Left colon (tissue), 2 donors: ENCODE data around the gene AP2A1. TPM values are rescaled to one million over a fixed set of nuclear protein-coding genes. Genes with fewer than 3 reads are reported as not detected.
A peak's percentile ranks its signal among the peaks of the same experiment; 100 is the strongest.

Source experiments
- ATAC-seq: fragments of 200-7000 bp; cut with Tn5 transposase; one replicate; pipeline ENCODE4 v1.9.1; 2020; ENCODE audit warnings: mild to moderate bottlenecking, moderate library complexity
- DNase-seq, 2 donors: peaks; one replicate each; pipeline ENCODE4 v3.0.0-alpha.2; 2020
- intact Hi-C, 2 donors: fragments of 100-400 bp; cut with DNase I in 1 of 2; cut with micrococcal nuclease in 1 of 2; formaldehyde crosslinking; loops; one replicate each; pipeline versions ENCODE4 v1.11.2 to v1.14.0; 2022; cut with DNase I, micrococcal nuclease
- total RNA-seq, 2 donors: library from RNA; stranded (reverse); fragmentation: NEBNext Ultra II Directional; extraction: Animal tissue kit (Norgen Biotek cat#: 25700); gene quantifications; one replicate each; pipeline ENCODE4 v1.2.1, GENCODE V29; 2021
- donor health status: DM: no; HTN: no; CAD: no.
- donor health status: DM: yes; HTN: yes; CAD: no.

AP2A1 gene
- total RNA-seq, 2 donors from 2014 or later: 71.2 to 72.9 TPM

DNA sequence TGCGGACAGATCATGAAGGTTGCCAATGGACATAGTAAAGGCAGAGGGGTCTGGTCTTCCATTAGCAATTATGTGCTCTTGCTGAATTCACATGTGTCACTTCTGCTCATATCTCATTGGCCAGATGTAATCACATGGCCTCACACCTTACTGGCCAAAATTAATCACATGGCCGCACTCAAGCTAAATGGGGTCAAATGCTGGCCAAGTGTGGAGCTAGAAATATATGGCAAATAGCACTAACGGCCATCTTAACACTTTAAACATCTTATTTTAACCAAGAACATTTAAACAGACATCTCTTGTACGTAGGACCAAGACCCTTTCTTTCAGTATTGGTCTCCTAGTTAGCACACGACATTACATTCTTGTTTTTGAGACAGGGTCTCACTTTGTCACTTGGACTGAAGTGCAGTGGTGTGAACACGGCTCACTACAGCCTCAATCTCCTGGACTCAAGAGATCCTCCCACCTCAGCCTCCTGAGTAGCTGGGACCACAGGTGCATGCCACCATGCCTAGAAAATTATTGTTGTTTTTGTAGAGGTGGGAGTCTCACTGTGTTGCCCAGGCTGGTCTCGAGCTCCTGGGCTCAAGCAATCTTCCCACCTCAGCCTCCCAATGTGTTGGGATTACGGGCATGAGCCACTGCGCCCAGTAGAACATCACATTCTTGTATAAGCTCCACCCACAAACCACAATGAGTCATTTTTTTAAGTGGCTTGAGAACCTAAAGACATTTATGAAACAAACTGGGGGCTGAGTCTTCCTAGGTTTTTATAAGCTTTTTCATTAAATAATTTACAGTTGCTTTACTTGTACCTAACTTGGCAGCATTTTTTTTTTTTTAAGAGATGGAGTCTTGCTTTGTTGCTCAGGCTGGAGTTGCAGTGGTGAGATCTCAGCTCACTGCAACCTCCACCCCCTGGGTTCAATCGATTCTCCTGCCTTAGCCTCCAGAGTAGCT lies 81.2 kb downstream of the AP2A1 start:
- intact Hi-C loops: no loop called here
- DNase-seq: no peak
- ATAC-seq: no peak

DNA sequence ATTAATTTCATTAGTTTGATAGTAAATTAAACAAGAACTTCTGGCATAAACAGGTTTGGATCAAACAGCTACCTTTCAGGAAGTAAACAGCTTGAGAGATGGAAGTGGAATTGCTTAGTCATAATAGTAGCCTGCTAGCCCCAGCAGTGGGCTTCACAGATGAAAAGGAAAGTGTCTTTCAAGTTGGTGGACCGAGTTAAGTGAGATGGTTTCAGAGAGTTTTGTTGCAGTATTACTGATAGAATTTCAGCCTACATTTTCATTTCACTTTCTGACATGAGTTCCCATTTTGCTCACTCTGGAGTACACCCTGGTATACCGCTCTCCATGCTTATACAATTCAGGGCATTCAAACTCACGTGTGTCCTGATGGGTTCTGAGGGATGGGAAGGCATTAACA lies 82.1 kb downstream of the AP2A1 start:
- intact Hi-C loops: no loop called here
- DNase-seq: no peak
- ATAC-seq: no peak

DNA sequence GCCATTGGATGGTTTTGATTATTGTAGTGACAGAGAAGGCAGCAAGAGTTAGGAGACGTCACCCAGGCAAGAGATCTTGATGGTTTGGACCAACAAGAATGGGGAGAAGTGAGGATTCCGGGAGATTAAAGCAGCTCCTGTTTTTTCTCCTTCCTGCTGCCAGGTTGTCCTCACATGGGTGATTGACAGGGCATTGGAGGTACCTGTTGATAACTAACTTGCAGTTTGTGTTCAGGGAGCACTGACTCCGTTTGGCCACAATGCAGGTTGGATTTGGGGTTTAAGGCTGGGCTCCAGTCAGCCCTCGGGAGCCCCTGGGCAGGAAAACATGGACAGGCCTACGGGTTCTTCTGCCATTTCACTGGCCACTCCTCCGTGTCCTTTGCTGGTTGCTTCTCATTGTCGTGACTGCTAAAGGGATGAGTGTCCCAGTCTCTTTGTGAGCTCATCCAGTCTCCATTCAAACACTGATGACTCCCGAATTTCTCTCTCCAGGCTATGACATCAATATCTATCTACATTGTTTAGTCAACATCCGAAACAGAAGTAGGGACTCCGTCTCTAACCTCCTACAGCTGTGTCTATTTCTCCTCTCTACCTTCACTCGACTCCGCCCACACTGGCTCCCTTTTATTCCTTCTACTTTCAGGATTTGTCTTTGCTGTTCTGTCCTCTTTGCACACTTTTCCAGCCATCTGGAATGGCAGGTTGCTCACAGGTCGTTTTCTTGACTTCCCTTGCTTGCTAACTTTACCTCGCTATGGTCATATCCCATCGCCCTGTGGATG lies 82.8 kb downstream of the AP2A1 start:
- DNase-seq (peak in 1 of 2 donors; percentile 36), ATAC-seq (no peak)
- intact Hi-C loops: no loop called here

DNA sequence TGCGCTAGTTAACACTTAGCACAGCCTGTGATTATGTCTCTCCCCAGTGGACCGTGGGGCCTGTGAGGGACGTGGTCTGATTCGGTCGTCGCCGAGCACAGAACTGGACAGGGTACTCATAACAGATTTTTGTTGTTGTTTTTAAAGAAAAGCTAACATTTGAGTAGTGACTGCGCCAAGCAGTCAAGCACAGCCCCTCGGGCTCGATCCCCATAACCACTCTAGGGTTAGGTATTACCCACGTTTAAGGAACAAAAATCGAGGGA lies 83.4 kb downstream of the AP2A1 start:
- ATAC-seq: no peak
- intact Hi-C loops: no loop called here

DNA sequence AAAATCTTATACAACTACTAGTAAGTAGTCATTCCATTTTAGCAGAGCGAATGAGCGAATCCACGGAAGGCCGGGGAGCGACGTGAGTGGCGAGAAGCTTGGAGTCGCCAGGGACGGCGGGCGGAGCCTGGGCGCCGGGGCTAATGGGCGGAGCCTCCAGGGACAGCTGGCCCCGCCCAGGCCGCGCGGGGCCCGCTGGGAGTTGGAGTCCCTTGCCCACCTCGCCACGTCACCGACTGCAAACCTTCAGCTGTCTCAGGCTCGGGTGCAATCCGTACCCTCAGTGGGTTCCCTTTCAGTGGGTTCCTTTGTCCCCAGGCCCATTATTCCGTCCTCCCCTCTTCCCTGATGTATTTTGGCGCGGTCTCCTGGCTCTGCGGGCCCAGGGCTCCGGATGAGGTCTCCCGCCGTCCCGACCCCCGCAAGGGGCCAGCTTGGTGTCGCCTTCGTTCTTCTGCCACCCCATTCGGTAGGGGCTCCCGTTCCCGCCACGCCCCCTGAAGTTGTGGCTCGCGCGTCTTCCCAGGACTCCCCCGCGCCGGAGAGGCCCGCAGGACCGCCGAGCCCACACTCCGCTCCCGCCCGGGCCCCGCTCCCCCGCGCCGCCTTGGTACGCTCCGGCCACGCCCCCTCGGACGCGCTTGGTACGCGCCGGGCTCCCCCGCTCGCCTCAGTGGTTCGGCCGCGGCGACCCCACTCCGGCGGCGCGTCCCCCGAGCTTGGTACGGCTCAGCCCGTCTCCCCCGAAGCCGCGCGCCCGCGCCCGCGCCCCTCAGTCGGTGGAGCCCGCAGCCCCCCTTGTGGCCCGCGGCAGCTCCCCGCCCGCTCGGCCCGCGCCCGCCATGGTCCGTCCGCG lies 83.9 kb downstream of the AP2A1 start, which contains the start of gene PTOV1:
Gene PTOV1 (plus strand): TSS at position 673 of the 856 bp plus-strand sequence.
- DNase-seq (peak; percentile 90 to 94), ATAC-seq (peak; percentile 92)
- intact Hi-C loops: no loop called here

More for the DNA sequence above, 83.4 kb downstream of the AP2A1 start:
- no peak for DNase-seq

DNA sequence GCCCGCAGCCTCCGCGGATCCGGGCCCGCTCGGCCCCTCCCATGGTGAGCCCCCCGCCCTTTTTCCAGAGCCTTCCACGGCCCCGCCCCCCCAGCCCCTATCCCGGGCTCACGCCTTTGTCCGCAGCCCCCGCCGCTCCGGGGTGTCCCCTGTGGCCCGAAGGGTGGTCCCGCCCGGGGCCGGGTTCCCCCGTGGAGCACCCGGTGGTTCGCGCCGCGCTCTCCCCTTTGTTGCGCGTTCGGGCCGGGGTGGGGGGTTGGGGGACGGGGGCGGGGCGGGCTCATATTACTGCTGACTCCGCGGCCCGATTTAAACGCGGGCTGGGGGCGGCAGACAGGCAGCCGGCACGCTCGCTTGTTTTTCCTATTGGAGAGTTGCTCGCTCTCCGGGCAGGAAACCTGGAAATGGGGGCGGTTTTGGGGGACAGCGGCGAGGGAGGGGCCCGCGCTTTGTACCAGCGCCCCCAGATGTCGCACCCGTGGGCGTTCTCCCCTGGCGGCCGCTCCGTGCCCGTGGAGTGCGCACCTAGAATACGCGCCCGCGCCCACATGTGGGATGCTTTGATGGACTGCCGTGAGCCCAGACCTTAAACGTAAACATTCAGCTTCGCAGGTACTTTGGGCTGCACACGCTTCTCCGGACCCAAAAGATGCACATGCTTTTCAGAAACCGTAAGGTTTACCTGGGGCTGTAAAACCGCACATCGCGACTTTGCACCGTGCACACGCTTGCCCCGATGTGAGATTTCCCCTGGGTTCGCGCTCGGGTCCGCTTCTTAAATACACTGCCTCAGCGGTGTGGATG lies 84.9 kb downstream of the AP2A1 start:
- ATAC-seq (no peak), DNase-seq (peak; percentile 37 to 53)
- intact Hi-C loops: no loop called here

DNA sequence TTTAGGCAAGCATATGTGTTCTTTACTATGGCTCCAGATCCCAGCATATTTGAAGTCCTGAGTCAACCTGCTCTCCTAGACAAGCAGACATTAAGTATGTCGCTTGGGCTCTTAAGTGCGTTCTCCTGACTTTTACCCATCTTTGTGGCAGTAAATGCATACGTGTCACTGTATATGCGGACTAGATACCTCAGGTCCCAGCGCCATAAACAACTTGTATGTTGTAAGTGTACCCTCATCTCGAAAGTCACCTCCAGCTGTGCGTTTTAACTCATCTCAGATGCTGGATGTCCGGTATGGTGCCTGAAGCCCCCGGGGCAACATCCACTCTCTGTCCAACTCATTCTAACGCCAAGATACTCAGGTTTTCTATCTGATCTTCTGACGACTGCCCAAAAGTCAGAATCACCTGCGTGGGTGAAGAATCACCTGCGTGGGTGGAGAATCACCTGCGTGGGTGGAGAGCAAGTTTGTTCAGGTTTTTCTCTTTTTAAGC lies 85.9 kb downstream of the AP2A1 start:
- no peak for DNase-seq
- no peak for ATAC-seq
- intact Hi-C loops: no loop called here

DNA sequence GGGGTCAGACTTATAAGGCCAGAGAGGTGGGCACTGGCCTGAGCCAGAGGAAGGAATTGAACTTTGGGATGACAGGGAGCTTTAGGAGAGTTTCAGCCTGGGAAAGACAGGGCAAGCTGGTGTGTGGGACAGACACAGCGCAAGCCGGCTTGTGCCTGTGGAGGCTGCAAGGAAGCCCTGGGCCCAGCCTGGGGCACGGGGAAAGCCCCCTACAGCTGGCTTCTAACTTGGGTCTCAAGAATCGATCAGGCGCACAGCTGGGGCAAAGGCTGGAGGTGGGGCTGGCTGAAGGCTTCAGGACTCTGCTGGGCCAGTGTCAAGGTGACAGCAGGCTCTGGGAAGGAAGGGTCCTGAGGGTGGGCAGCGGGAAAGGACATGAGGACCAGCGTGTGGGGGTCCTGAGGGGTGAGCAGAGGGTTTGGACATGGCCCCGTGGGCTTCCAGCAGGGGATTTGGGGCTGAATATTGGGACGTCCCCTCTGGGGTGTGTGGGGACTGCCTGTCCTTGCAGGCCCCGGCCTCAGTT lies 87.1 kb downstream of the AP2A1 start:
- DNase-seq (no peak), ATAC-seq (no peak)
- intact Hi-C loops: no loop called here

DNA sequence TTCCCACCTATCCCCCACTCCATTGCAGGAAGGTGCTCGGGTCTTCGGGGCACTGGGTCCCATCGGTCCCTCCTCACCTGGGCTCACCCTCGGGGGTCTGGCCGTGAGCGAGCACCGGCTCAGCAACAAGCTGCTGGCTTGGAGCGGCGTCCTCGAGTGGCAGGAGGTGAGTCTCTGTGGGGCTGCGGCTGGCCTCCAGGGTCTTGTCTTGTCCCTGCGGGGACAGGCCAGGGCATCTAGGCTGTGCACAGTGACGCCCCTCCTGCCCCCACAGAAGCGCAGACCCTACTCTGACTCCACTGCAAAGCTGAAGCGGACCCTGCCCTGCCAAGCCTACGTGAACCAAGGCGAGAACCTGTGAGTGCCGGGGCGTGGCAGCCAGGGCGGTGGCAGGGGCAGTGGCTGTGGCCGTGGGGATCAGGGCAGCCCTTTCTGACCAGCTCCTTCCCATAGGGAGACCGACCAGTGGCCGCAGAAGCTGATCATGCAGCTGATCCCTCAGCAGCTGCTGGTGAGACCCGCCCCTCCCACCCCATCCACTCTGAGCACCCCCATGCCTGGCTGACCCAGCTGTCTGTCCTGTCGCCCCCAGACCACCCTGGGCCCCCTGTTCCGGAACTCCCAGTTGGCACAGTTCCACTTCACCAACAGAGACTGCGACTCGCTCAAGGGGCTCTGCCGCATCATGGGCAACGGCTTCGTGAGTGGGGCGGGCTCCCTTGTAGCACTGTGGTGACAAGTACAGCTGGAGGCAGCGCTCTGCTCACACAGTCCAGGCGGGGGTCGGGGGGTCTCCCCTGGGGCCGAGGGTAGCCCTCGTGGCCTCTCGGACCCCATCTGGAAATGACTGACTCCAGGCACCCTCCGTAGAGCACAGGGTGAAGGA lies 87.8 kb downstream of the AP2A1 start:
- DNase-seq (peak; percentile 28 to 31), ATAC-seq (no peak)
- intact Hi-C loops: no loop called here

DNA sequence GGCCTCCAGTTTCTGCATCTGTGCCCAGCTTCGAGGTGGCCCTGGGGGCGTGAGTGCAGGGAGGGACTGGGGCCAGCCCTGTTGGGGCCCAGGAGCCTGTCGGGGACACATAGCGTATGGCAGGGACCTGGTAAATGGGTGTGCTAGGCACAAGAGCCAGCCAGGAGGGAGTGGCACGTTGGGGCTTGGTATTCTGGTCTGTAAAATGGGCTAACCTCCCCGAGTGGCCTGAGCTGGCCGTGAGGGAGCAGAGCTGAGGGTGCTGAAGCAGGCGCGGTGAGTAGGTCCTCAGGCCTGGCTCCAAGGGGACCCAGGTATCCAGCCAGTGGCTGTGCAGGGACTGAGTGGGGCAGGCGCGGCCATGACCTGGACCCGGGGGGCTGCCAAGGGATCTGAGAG lies 88.5 kb downstream of the AP2A1 start:
- DNase-seq (no peak), ATAC-seq (no peak)
- intact Hi-C loops: no loop called here

DNA sequence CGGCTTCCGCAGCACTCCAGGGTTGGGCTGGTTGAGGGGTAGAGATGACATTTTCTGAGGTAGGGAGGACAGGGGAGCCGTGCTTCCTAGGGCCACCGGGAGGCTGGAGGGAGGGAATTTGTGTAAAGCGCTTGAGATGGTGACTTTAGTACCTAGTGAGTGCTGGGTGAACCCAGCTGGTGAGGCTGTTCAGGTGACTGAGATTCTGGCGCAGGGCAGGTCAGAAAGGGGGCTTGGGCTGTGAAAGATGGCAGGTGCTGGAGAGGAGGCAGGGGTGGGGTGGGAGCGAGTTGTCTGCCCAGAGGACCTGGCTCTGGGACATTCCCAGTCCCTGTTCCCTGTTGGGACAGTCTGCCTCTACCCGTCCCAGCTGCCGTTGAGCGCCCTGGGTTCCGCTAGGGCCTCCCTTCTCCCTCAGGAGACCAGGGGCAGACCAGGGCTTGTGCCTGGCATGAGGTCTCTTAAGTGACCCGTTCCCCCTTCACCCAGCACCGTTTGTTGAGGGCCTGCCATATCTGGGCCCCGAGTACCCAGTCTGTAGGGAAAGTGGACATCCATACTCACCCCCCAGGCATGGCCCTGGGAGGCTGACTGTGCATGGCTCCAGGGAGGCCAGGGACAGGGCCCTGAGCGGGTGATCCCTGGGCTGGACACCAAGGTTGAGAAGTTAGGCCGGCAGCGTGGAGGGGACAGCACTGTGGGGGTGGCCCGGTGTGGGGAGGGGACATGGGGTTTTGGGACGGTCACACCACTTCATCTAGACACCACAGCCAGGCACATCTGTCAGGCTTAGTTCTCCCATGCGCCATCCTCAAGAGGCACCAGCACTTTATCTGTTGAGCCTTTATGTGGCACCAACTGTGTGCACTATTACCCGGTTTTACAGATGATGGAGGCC lies 89.1 kb downstream of the AP2A1 start:
- intact Hi-C loops: no loop called here
- ATAC-seq (no peak), DNase-seq (no peak)

DNA sequence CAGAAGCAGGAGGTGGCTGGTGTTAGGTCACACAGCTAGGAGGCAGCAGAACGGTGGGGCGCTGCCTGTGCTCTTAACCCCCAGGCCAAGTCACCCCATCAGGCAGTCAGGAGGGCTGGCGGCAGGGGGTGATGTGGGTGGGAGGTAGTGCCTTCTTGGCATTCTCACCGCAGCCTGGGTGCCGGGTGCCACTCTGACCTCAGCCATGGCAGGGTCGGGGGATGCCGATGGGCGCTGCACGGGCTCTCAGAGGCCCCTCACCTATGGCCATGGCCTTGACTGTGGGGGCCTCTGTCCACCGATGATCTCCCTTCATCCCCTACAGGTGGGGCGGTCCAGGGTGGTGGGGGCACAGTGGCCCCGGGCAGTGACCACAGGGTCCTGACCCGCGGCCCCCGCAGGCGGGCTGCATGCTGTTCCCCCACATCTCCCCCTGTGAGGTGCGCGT lies 89.8 kb downstream of the AP2A1 start:
- no peak for ATAC-seq
- DNase-seq: no peak
- intact Hi-C loops: no loop called here
